Effector memory CD8-positive, alpha-beta T cell (primary cell): ENCODE measurements around the gene SLAMF1.
"Not testable (repeated sequence)": the region's sequence is repeated elsewhere in the genome, so short reads cannot be mapped to it uniquely, and the experiment has no call there.

Experiments used
- ATAC-seq: fragments of 150-1000 bp; cut with Tn5 transposase; replicated peaks from 2 replicates; pipeline ENCODE4 v1.10.0; 2021; ENCODE audit warnings: mild to moderate bottlenecking, moderate library complexity
- DNase-seq, 3 experiments: peaks; one replicate each; pipeline ENCODE4 v3.0.0; 2021
- H3K27ac Mint-ChIP-seq, 2 donors: one replicate each; pipeline ENCODE4 v1.8.0; 2022; ENCODE audit warnings: mild to moderate bottlenecking in 2 of 2, mixed read lengths in 2 of 2, moderate library complexity in 2 of 2
- H3K27me3 Mint-ChIP-seq, 2 donors: one replicate each; pipeline ENCODE4 v1.8.0; 2022; ENCODE audit warnings: mixed read lengths in 2 of 2
- H3K36me3 Mint-ChIP-seq: one replicate; pipeline ENCODE4 v1.8.0; 2022; ENCODE audit warnings: mild to moderate bottlenecking, moderate library complexity, mixed read lengths; ENCODE audit not compliant: insufficient read depth
- H3K4me1 Mint-ChIP-seq, 2 donors: one replicate each; pipeline ENCODE4 v1.8.0; 2022; ENCODE audit warnings: low read depth in 2 of 2, mixed read lengths in 2 of 2
- H3K4me3 Mint-ChIP-seq, 2 donors: one replicate each; pipeline ENCODE4 v1.8.0; 2022; ENCODE audit warnings: mild to moderate bottlenecking in 2 of 2, mixed read lengths in 2 of 2, moderate library complexity in 2 of 2
- H3K9me3 Mint-ChIP-seq, 2 donors: one replicate each; pipeline ENCODE4 v1.8.0; 2022; ENCODE audit warnings: mixed read lengths in 2 of 2

The SLAMF1 gene

GRCh38 chr1:160631983-160632625 is 14.7 kb downstream of the SLAMF1 start:
- Mint-ChIP-seq H3K27ac (peak overlapping the region; percentile 93 to 94), H3K36me3 (peaks cover 59% of the 10 kb centered on the region), H3K9me3 (peaks cover 0 to under 1% of the 10 kb centered on the region in 2 donors), H3K27me3 (no peaks in the 10 kb centered on the region), H3K4me3 (peak overlapping the region in 1 of 2 donors; percentile 72), H3K4me1 (peaks cover 72 to 82% of the 10 kb centered on the region in 2 donors)
- DNase-seq (no peak), ATAC-seq (no peak)

- Mint-ChIP-seq H3K36me3 (peaks cover 55% of the 10 kb centered on the region), H3K27ac (peak overlapping the region; percentile 93 to 94), H3K9me3 (peaks cover 3 to 6% of the 10 kb centered on the region in 2 donors), H3K27me3 (no peaks in the 10 kb centered on the region), H3K4me1 (peaks cover 74 to 81% of the 10 kb centered on the region in 2 donors), H3K4me3 (peak overlapping the region; percentile 72 to 75)
- ATAC-seq (no peak), DNase-seq (no peak)
Observed at GRCh38 chr1:160630523-160631451, 16.1 kb downstream of the SLAMF1 start.

DNA sequence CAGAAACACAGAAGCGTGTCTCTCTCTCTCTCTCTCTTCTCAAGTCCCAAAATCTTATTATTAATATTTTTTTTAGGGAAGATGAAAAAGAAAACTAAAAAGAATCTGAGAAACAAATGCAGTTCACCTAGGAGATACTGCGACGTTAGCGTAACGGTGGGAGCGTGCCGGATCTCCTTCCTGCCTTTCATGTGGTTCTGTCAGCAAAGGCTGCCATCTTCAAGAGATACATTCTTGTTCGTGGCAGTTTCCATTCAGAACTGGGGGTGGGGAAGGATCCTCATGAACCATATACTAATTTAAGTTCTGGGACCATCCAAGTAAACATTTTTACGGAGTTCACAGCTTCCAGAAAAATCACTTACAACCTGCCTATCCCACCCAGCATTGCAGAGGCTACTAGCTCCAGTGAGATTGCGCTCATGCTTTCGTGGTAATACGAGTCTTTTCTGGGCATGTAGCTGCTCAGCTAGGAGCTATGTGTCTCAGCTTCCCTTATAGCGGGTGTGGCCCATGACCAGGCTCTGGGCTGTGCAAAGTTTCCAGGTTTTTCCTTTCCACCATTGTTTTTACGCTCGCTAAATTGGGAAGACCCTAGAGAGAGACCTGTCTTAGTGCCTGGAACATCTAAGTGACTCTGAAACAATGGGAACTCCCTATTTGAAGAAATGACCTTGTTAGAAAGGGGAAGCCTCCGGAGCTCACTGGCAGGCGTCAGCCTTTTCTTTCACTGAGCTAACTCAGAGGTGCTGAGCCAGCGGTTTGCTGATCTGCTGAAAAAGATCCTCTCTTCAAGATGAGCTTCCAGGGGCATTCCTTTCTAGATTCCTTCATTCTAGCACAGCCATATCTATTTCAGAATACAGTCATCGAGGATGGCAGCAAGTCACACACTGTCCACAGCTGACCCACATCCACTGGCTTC is 17.3 kb downstream of the SLAMF1 start:
- no peaks in the 10 kb centered on the region for H3K27me3 Mint-ChIP-seq
- H3K27ac Mint-ChIP-seq: peak overlapping the region; percentile 93 to 94

DNA sequence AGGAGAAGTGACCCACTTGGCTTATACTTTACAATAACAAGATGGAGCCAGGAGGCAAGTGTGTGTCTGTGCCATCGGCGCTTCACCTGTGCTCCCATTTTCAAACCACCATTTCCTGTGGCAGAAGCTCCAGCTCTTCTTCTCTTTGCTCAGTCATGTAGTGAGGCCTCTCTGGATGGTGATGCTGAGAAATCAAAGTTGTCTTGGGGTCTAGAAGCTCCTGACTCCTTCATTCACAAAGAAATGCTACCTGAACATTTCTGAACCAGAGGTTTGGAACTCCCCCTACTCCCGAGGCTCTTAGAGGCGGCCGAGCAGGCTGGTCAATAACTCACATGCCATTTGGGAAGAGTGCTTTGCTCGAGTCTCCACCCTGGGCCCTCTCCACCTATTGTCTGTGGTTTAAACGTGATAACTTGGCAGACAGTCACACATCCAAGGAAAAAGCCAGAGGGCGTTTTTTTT is 18.0 kb downstream of the SLAMF1 start:
- Mint-ChIP-seq H3K9me3 (peaks cover 3 to 6% of the 10 kb centered on the region in 2 donors), H3K27ac (peak overlapping the region; percentile 93 to 94), H3K36me3 (peaks cover 49% of the 10 kb centered on the region), H3K27me3 (no peaks in the 10 kb centered on the region), H3K4me1 (peaks cover 77 to 94% of the 10 kb centered on the region in 2 donors), H3K4me3 (peak overlapping the region; percentile 72 to 75)
- ATAC-seq: peak; percentile 40
- DNase-seq: peak in 1 of 3 experiments; percentile 36

More for the DNA sequence above, 17.3 kb downstream of the SLAMF1 start:
- Mint-ChIP-seq H3K4me1 (peaks cover 80 to 90% of the 10 kb centered on the region in 2 donors), H3K36me3 (peaks cover 48% of the 10 kb centered on the region), H3K9me3 (peaks cover 3 to 6% of the 10 kb centered on the region in 2 donors), H3K4me3 (peak overlapping the region; percentile 72 to 75)
- ATAC-seq (peak; percentile 80), DNase-seq (peak; percentile 44 to 63 (median 55))

GRCh38 chr1:160627677-160628289 is 19.1 kb downstream of the SLAMF1 start:
- Mint-ChIP-seq H3K4me3 (peak overlapping the region; percentile 73 to 75), H3K4me1 (peaks cover 77 to 94% of the 10 kb centered on the region in 2 donors), H3K27ac (peak overlapping the region; percentile 90 to 93), H3K36me3 (peaks cover 47% of the 10 kb centered on the region)
- not testable (repeated sequence) for DNase-seq, ATAC-seq, H3K27me3 Mint-ChIP-seq, H3K9me3 Mint-ChIP-seq

GRCh38 chr1:160626509-160627342 is 20.1 kb downstream of the SLAMF1 start:
- Mint-ChIP-seq H3K27ac (peak overlapping the region; percentile 86 to 90), H3K4me3 (peak overlapping the region; percentile 61 to 73), H3K36me3 (peaks cover 54% of the 10 kb centered on the region), H3K9me3 (peaks cover 3 to 6% of the 10 kb centered on the region in 2 donors), H3K4me1 (peaks cover 80 to 94% of the 10 kb centered on the region in 2 donors), H3K27me3 (no peaks in the 10 kb centered on the region)
- no peak for ATAC-seq
- DNase-seq: no peak

DNA sequence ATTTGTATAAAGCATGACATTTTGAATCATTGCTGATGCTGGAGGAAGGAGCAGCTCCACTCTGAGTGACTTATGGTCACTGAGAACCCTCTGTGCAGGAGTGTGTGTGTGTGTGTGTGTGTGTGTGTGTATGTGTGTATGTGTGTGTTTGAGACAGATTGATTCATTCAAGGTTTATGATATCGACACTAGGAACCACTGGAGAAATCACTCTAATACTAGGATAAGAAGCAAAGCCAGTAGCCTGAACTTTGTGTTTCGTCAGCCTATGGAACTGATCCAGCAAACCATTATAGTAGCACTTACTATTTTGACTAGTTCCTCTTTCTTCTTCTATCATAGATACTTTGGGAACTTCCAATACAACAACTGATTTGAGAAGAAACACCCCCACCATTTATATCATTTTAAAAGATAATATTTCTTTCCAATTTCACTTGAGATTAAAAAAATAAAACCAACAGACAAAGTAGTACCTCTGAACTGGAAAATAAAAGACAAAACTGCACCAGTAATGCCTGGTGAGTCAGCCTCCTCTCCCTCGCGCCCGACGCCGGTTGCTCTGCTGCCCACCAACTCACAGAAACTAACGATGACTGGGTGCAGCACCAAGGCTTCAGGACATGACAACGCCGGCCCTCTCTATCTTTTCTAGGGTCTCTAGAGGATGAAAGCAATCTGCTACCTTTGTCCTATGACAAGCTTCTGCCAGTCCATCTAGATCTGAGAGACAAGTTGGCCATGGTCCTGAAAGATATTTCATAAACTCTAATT is 20.9 kb downstream of the SLAMF1 start:
- ATAC-seq (no peak), DNase-seq (no peak)
- Mint-ChIP-seq H3K36me3 (peaks cover 52% of the 10 kb centered on the region), H3K9me3 (peaks cover 3 to 6% of the 10 kb centered on the region in 2 donors), H3K4me3 (peak overlapping the region; percentile 61 to 73), H3K4me1 (peaks cover 78 to 93% of the 10 kb centered on the region in 2 donors), H3K27me3 (no peaks in the 10 kb centered on the region), H3K27ac (peak overlapping the region; percentile 86 to 90)

GRCh38 chr1:160625321-160625720 is 21.5 kb downstream of the SLAMF1 start:
- H3K27me3 Mint-ChIP-seq: no peaks in the 10 kb centered on the region
- peak overlapping the region; percentile 67 to 91 for H3K27ac Mint-ChIP-seq

GRCh38 chr1:160624464-160624863 is 22.4 kb downstream of the SLAMF1 start:
- Mint-ChIP-seq H3K4me1 (peaks cover 65 to 80% of the 10 kb centered on the region in 2 donors), H3K27ac (peak overlapping the region; percentile 67 to 91), H3K27me3 (no peaks in the 10 kb centered on the region), H3K9me3 (peaks cover 3 to 6% of the 10 kb centered on the region in 2 donors), H3K36me3 (peaks cover 48% of the 10 kb centered on the region), H3K4me3 (peak overlapping the region in 1 of 2 donors; percentile 78)
- DNase-seq (no peak), ATAC-seq (no peak)

More at GRCh38 chr1:160625321-160625720, 21.5 kb downstream of the SLAMF1 start:
- DNase-seq (no peak), ATAC-seq (no peak)
- Mint-ChIP-seq H3K36me3 (peaks cover 48% of the 10 kb centered on the region), H3K4me3 (peak overlapping the region; percentile 73 to 78), H3K9me3 (peaks cover 3 to 6% of the 10 kb centered on the region in 2 donors), H3K4me1 (peaks cover 73 to 88% of the 10 kb centered on the region in 2 donors)

- Mint-ChIP-seq H3K4me1 (peaks cover 67 to 80% of the 10 kb centered on the region in 2 donors), H3K36me3 (peaks cover 47% of the 10 kb centered on the region), H3K27ac (peak overlapping the region; percentile 67 to 91), H3K9me3 (peaks cover 3 to 6% of the 10 kb centered on the region in 2 donors), H3K27me3 (no peaks in the 10 kb centered on the region), H3K4me3 (peak overlapping the region; percentile 51 to 78)
- no peak for DNase-seq
- peak; percentile 16 for ATAC-seq
Observed at GRCh38 chr1:160623862-160624261, 23.0 kb downstream of the SLAMF1 start.

DNA sequence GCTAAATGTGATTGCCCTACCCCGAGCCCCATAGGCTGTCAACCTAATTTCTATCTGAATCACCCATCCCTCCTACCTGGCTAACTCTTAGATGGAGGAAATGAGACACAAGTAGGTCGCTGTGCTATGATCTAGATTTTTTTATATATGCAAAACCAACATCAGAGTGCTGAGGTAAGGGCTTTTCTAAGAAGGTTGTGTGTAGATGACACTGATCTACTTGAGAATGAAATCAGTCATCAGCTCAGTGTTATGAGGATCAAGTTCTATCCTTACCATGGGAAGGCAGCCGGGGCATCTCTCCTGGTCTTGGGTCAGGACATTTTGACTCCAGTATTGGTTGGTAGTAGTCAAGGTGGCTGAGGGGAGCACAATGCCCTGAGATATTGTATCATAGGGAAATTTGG is 23.6 kb downstream of the SLAMF1 start:
- no peak for DNase-seq
- ATAC-seq: peak; percentile 84
- Mint-ChIP-seq H3K9me3 (peaks cover 3 to 6% of the 10 kb centered on the region in 2 donors), H3K36me3 (peaks cover 43% of the 10 kb centered on the region), H3K4me3 (peak overlapping the region; percentile 51 to 78), H3K4me1 (peaks cover 65 to 80% of the 10 kb centered on the region in 2 donors), H3K27me3 (no peaks in the 10 kb centered on the region), H3K27ac (peak overlapping the region; percentile 67 to 91)
